H1 (cell line): Measurements from ENCODE around the gene EVA1C. TPM values are rescaled to one million over a fixed set of nuclear protein-coding genes. Genes with fewer than 3 reads are reported as not detected.
A peak's percentile ranks its signal among the peaks of the same experiment; 100 is the strongest.

ENCODE experiments used
- CTCF ChIA-PET: fragments of 300-600 bp; sonication (Branson Sonifier 250); formaldehyde crosslinking; loops from one replicate; lab custom pipeline; 2021; ENCODE audit not compliant: partially characterized antibody; lab: Charles Lee
- POLR2A ChIA-PET: fragments of 300-600 bp; sonication (Branson Sonifier 250); formaldehyde crosslinking; loops from one replicate; lab custom pipeline; 2021; ENCODE audit warnings: inconsistent platforms; ENCODE audit not compliant: partially characterized antibody; lab: Charles Lee
- DNase-seq, 2 experiments: peaks; one replicate each; pipeline versions ENCODE4 v3.0.0 to v3.0.0-alpha.2; 2010 to 2022; ENCODE audit warnings: low spot score in 2 of 2, low read depth in 1 of 2, mixed read lengths in 1 of 2
- FAIRE-seq: peaks from 2 replicates; lab custom pipeline; 2011; peaks lifted over from hg19 to GRCh38; lab: Jason Lieb, UNC
- H2AFZ ChIP-seq: 2 replicates; pipeline ENCODE4 v1.8.1; 2012; ENCODE audit warnings: low read length, inconsistent platforms
- H2AK5ac ChIP-seq: 2 replicates; pipeline ENCODE4 v1.6.1; 2013; ENCODE audit warnings: low read depth, low read length
- H2BK120ac ChIP-seq: replicated peaks from 2 replicates; pipeline ENCODE3; 2013; ENCODE audit warnings: low read depth, low read length, inconsistent platforms
- H2BK12ac ChIP-seq: 2 replicates; pipeline ENCODE4 v1.6.1; 2013; ENCODE audit warnings: low read depth, low read length
- H2BK15ac ChIP-seq: 2 replicates; pipeline ENCODE4 v1.6.1; 2013; ENCODE audit warnings: low read length
- H2BK20ac ChIP-seq: 2 replicates; pipeline ENCODE4 v1.6.1; 2013; ENCODE audit warnings: low read length
- H2BK5ac ChIP-seq: 2 replicates; pipeline ENCODE4 v1.6.1; 2013; ENCODE audit warnings: low read depth, low read length
- H3K14ac ChIP-seq: 2 replicates; pipeline ENCODE4 v1.6.1; 2013; ENCODE audit warnings: inconsistent platforms; ENCODE audit not compliant: insufficient read length
- H3K18ac ChIP-seq: 2 replicates; pipeline ENCODE4 v1.6.1; 2013; ENCODE audit warnings: low read length; ENCODE audit errors: extremely low read depth
- H3K23ac ChIP-seq: 2 replicates; pipeline ENCODE4 v1.6.1; 2013; ENCODE audit warnings: inconsistent platforms; ENCODE audit not compliant: insufficient read length
- H3K23me2 ChIP-seq: 2 replicates; pipeline ENCODE4 v1.6.1; 2013; ENCODE audit warnings: low read depth, low read length
- H3K27ac ChIP-seq: 2 replicates; pipeline ENCODE4 v1.6.1; 2011; ENCODE audit warnings: low read depth, low read length, inconsistent platforms
- H3K27me3 ChIP-seq, 4 experiments: replicated peaks in 1 of 4; 1 replicate in 1 of 4; 2 replicates in 3 of 4; pipeline versions ENCODE4 v1.6.1 to v1.8.1; 2011 to 2013; ENCODE audit warnings: low read length in 3 of 4, mild to moderate bottlenecking in 3 of 4, inconsistent platforms in 2 of 4, mixed read lengths in 2 of 4, moderate library complexity in 1 of 4; ENCODE audit not compliant: control insufficient read depth in 3 of 4, insufficient read depth in 3 of 4; ENCODE audit errors: extremely low read depth in 1 of 4
- H3K36me3 ChIP-seq, 4 experiments: 2 replicates each; pipeline versions ENCODE4 v1.6.1 to v1.8.1; 2011 to 2013; ENCODE audit warnings: mild to moderate bottlenecking in 4 of 4, low read length in 3 of 4, moderate library complexity in 2 of 4, control low read depth in 1 of 4, inconsistent platforms in 1 of 4; ENCODE audit not compliant: insufficient read depth in 4 of 4, control insufficient read depth in 2 of 4
- H3K4ac ChIP-seq: replicated peaks from 2 replicates; pipeline ENCODE3; 2013; ENCODE audit warnings: low read length, low read depth, mixed read lengths, inconsistent platforms; ENCODE audit not compliant: insufficient read length
- H3K4me1 ChIP-seq, 4 experiments: replicated peaks in 1 of 4; 1 replicate in 1 of 4; 2 replicates in 3 of 4; pipeline versions ENCODE4 v1.6.1 to v1.8.1; 2011 to 2013; ENCODE audit warnings: low read length in 3 of 4, inconsistent platforms in 2 of 4, mixed read lengths in 1 of 4; ENCODE audit not compliant: insufficient read depth in 4 of 4, control insufficient read depth in 3 of 4
- H3K4me2 ChIP-seq, 2 experiments: 2 replicates each; pipeline versions ENCODE4 v1.6.1 to v1.8.1; 2011 to 2013; ENCODE audit warnings: low read depth in 2 of 2, low read length in 2 of 2, control low read depth in 1 of 2, inconsistent platforms in 1 of 2, mild to moderate bottlenecking in 1 of 2; ENCODE audit not compliant: insufficient read depth in 1 of 2
- H3K4me3 ChIP-seq, 4 experiments: fragments of 200-600, 300-600 bp in 1 of 4; sonication (generic), shearing (Covaris generic), sonication (Bioruptor Twin) in 1 of 4; 2 replicates each; pipeline versions ENCODE4 v1.5.1 to v1.8.1; 2011 to 2016; ENCODE audit warnings: low read length in 4 of 4, low read depth in 3 of 4, control low read depth in 2 of 4, inconsistent platforms in 2 of 4, mild to moderate bottlenecking in 2 of 4, mixed read lengths in 1 of 4, moderate library complexity in 1 of 4; ENCODE audit not compliant: insufficient read depth in 2 of 4; ENCODE audit errors: extremely low read depth in 1 of 4
- H3K56ac ChIP-seq: replicated peaks from 2 replicates; pipeline ENCODE3; 2013; ENCODE audit warnings: low read depth, mild to moderate bottlenecking, mixed read lengths, low read length, inconsistent platforms; ENCODE audit not compliant: insufficient read length
- H3K79me1 ChIP-seq: 2 replicates; pipeline ENCODE4 v1.6.1; 2013; ENCODE audit warnings: low read depth, low read length, control low read depth
- H3K79me2 ChIP-seq, 2 experiments: 2 replicates each; pipeline versions ENCODE4 v1.6.1 to v1.8.1; 2012 to 2013; ENCODE audit warnings: low read length in 2 of 2, mild to moderate bottlenecking in 2 of 2, inconsistent platforms in 1 of 2; ENCODE audit not compliant: insufficient read depth in 2 of 2, control insufficient read depth in 1 of 2
- H3K9ac ChIP-seq, 4 experiments: replicated peaks in 1 of 4; 1 replicate in 1 of 4; 2 replicates in 3 of 4; pipeline versions ENCODE4 v1.6.1 to v1.8.1; 2011 to 2013; ENCODE audit warnings: low read depth in 3 of 4, low read length in 3 of 4, control low read depth in 2 of 4, mild to moderate bottlenecking in 2 of 4, moderate library complexity in 2 of 4, inconsistent platforms in 1 of 4; ENCODE audit errors: extremely low read depth in 1 of 4
- H3K9me3 ChIP-seq, 2 experiments: 2 replicates each; pipeline versions ENCODE4 v1.6.1 to v1.8.1; 2012 to 2013; ENCODE audit warnings: mild to moderate bottlenecking in 2 of 2, moderate library complexity in 2 of 2, control low read depth in 1 of 2, inconsistent platforms in 1 of 2, low read depth in 1 of 2, low read length in 1 of 2, mixed read lengths in 1 of 2; ENCODE audit not compliant: insufficient read depth in 2 of 2
- H4K20me1 ChIP-seq, 2 experiments: replicated peaks in 1 of 2; 2 replicates each; pipeline versions ENCODE3 to v1.8.1; 2011 to 2013; ENCODE audit warnings: inconsistent platforms in 2 of 2, low read length in 2 of 2, mild to moderate bottlenecking in 1 of 2; ENCODE audit not compliant: insufficient read depth in 2 of 2, control insufficient read depth in 1 of 2
- H4K5ac ChIP-seq: 2 replicates; pipeline ENCODE4 v1.6.1; 2013; ENCODE audit warnings: low read length, low read depth, mixed read lengths, inconsistent platforms; ENCODE audit not compliant: insufficient read length
- H4K8ac ChIP-seq: 2 replicates; pipeline ENCODE4 v1.8.0; 2013; ENCODE audit warnings: mild to moderate bottlenecking, moderate library complexity, low read length, inconsistent platforms; ENCODE audit not compliant: insufficient read depth; ENCODE audit errors: extremely low read depth
- H4K91ac ChIP-seq: replicated peaks from 2 replicates; pipeline ENCODE3; 2013; ENCODE audit warnings: low read length, mixed read lengths, inconsistent platforms; ENCODE audit not compliant: insufficient read length
- EGR1 ChIP-seq: IDR thresholded peaks from 2 replicates; pipeline ENCODE4 v1.6.1; 2011; ENCODE audit warnings: low read depth, low read length, borderline replicate concordance
- EZH2 ChIP-seq: fragments of 200-600 bp; sonication (generic); IDR thresholded peaks from 2 replicates; pipeline ENCODE4 v1.7.1; 2012; ENCODE audit warnings: low read depth, mild to moderate bottlenecking, moderate library complexity, low read length, inconsistent platforms; ENCODE audit not compliant: severe bottlenecking
- GABPA ChIP-seq: IDR thresholded peaks from 2 replicates; pipeline ENCODE4 v1.6.1; 2011; ENCODE audit warnings: mild to moderate bottlenecking, low read length, moderate library complexity, borderline replicate concordance; ENCODE audit not compliant: insufficient read depth
- HDAC2 ChIP-seq, 2 experiments: fragments of 300-600 bp in 1 of 2; sonication (generic) in 1 of 2; IDR thresholded peaks; 2 replicates each; pipeline ENCODE4 v1.6.1; 2011 to 2012; ENCODE audit warnings: low read depth in 2 of 2, low read length in 2 of 2, mild to moderate bottlenecking in 2 of 2, moderate library complexity in 2 of 2, borderline replicate concordance in 1 of 2, inconsistent platforms in 1 of 2
- KDM4A ChIP-seq: IDR thresholded peaks from one replicate; pipeline ENCODE4 v1.7.1; 2012; ENCODE audit warnings: low read depth, mild to moderate bottlenecking, moderate library complexity, low read length, inconsistent platforms; ENCODE audit not compliant: severe bottlenecking
- WGBS, 2 experiments: shearing (Covaris generic) in 1 of 2; methylation state at CpG; one replicate each; pipeline versions ENCODE4 v1.1.6 to v1.1.7; 2013 to 2015; ENCODE audit warnings: low lambda C conversion rate in 2 of 2, mixed read lengths in 2 of 2, inconsistent platforms in 1 of 2, low coverage in 1 of 2, missing lambda C conversion rate in 1 of 2; ENCODE audit not compliant: insufficient replicate concordance in 2 of 2, insufficient coverage in 1 of 2, insufficient read length in 1 of 2; ENCODE audit errors: extremely low coverage in 1 of 2, missing lambda C conversion rate in 1 of 2; 5-methylcytosine and 5-hydroxymethylcytosine counted together
- long read RNA-seq, 2 experiments: library from RNA in 1 of 2; library from capped mRNA in 1 of 2; stranded (forward); transcript quantifications; one replicate each; pipeline ENCODE4 v2.0.0, GENCODE V29; 2021; ENCODE audit warnings: inconsistent platforms in 1 of 2
- polyA minus RNA-seq, 3 experiments: library from RNA; depleted of rRNA, polyadenylated mRNA; stranded (reverse); fragments of >200 nt; gene quantifications; 1 replicate in 2 of 3; 2 replicates in 1 of 3; pipeline ENCODE4 v1.2.3, GENCODE V29; 2011
- polyA plus RNA-seq, 7 experiments: library from polyadenylated mRNA; depleted of rRNA in 3 of 7; stranded (reverse) in 5 of 7; unstranded in 2 of 7; fragments of >200 nt in 5 of 7; fragments of 200-250 nt in 2 of 7; gene quantifications; 1 replicate in 5 of 7; 2 replicates in 1 of 7; 4 replicates in 1 of 7; pipeline versions ENCODE4 v1.2.1 to v1.2.3, GENCODE V29; 2011 to 2013; ENCODE audit warnings: missing spikeins in 2 of 7, mixed read lengths in 2 of 7
- total RNA-seq: library from RNA; stranded (reverse); fragmentation: NEBNext Ultra II Directional; extraction: Animal tissue kit (Norgen Biotek cat#: 25700); gene quantifications from 2 replicates; pipeline ENCODE4 v1.2.1, GENCODE V29; 2021
- TF ChIP-seq, protein P1 (sequence below): IDR thresholded peaks from 2 replicates; pipeline ENCODE4 v1.6.1; 2012; ENCODE audit warnings: inconsistent platforms

EVA1C gene
- 3.6 and 4.3 TPM in 2 replicates for total RNA-seq
- 1.9 and 2.6 TPM in 2 replicates for polyA plus RNA-seq (2011; rRNA removed)
- polyA plus RNA-seq (2011; cell fraction: cytosol; rRNA removed): 1.9 TPM
- 2.6 TPM for polyA plus RNA-seq (2011; cell fraction: nucleus; rRNA removed)
- 4.8 to 6.3 TPM (median 6.1 TPM) in 4 replicates for polyA plus RNA-seq (2012, experiment 1 of 2)
- polyA plus RNA-seq (2012, experiment 2 of 2): 4.0 TPM
- 2.7 TPM for polyA plus RNA-seq (2013, experiment 1 of 2)
- 2.5 TPM for polyA plus RNA-seq (2013, experiment 2 of 2)
- 2.7 and 6.4 TPM in 2 replicates for polyA minus RNA-seq (2011; rRNA and poly(A)+ RNA removed)
- 1.3 TPM for polyA minus RNA-seq (2011; cell fraction: cytosol; rRNA and poly(A)+ RNA removed)
- polyA minus RNA-seq (2011; cell fraction: nucleus; rRNA and poly(A)+ RNA removed): 5.2 TPM
- long read RNA-seq, experiment 1, partial matches to known transcripts: 0 of 6 reads
- long read RNA-seq, experiment 1, other reads (novel, unspliced or antisense): 4 of 6 reads
- long read RNA-seq, experiment 2, partial matches to known transcripts: 0 of 2 reads
- long read RNA-seq, experiment 2, other reads (novel, unspliced or antisense): 0 of 2 reads

DNA sequence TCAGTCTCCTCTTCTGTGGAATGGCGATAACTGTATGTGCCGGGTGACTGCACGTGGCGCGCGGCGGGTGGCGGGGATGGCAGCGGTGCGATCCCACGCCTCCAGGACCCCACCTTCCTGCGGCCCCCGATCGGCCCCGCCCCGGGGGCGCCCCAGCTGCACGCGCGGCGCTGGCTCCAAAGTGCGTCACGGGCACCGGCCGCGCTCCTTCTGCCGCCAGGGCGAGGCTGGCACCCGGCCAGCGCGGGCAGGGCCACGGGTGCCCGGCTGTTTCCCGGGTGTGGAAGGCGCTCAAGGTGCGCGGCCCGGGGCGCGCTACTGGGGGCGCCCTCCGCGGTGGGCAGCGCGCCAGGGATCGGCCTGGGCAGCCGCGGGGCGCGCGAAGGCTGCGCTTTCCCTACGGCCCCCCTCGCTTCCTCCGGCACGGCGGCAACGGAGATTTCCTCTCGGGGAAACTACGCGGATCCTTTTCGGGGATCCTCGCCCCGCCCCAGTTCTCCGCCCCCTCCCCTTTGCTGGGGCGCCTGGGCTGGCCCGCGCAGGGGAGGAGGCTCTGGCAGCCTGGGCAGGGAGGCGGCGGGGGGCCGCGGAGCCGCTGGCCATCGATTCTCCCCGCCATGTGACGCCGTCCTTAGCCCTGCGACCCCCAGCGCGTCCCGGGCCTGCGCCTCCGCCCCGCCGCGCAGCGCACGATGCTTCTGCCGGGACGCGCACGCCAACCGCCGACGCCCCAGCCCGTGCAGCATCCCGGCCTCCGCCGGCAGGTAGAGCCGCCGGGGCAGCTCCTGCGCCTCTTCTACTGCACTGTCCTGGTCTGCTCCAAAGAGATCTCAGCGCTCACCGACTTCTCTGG is at the start of gene EVA1C:
EVA1C (plus strand) TSS at position 545 of the 853 bp plus-strand sequence; CDS start at position 693, 148 bp downstream.
- H4K20me1 ChIP-seq: no peaks in the 10 kb centered on the region
- H3K4me3 ChIP-seq: peak within 1 kb of the TSS; percentile 24 to 63 (median 51)
- H2AK5ac ChIP-seq: no peak within 1 kb of the TSS
- peak in 1 of 2 experiments; percentile 79 for DNase-seq
- H3K4me2 ChIP-seq: peak within 1 kb of the TSS; percentile 71 to 90
- no peak within 1 kb of the TSS for H2BK20ac ChIP-seq
- peak within 1 kb of the TSS; percentile 33 for H3K56ac ChIP-seq
- peak within 1 kb of the TSS; percentile 19 for H3K18ac ChIP-seq
- CTCF ChIA-PET: interaction anchor here (0.8 to 3.1 kb wide), 9 partner anchors 8 to 189 kb away, joined by 3 to 13 read pairs (median 5); no protein-coding TSS in a partner anchor
- no peak within 1 kb of the TSS for H3K14ac ChIP-seq
- peaks cover 14% of the 10 kb centered on the region; the same call in 1 of the 2 replicates for H3K23me2 ChIP-seq
- H3K23ac ChIP-seq: no peak within 1 kb of the TSS
- no peak within 1 kb of the TSS for H3K27ac ChIP-seq
- peak within 1 kb of the TSS; percentile 48; the same call in 1 of the 2 replicates for H2BK15ac ChIP-seq
- no peak within 1 kb of the TSS; the same call in 1 of the 2 replicates for H2AFZ ChIP-seq
- 1% methylated on average over 63 of the region's 104 CpGs; no CpG with 5 or more reads in 1 of the 2 experiments for WGBS, 2 experiments
- POLR2A ChIA-PET: interaction anchor here (0.9 to 1.1 kb wide), 2 partner anchors 17 to 359 kb away, joined by 3 read pairs; partner anchors contain the start of gene PAXBP1
- FAIRE-seq: no peak
- no peak within 1 kb of the TSS for H2BK5ac ChIP-seq
- H3K4ac ChIP-seq: no peak within 1 kb of the TSS
- no peaks in the 10 kb centered on the region for H3K79me2 ChIP-seq
- H4K91ac ChIP-seq: no peak within 1 kb of the TSS
- H3K27me3 ChIP-seq: peaks cover 18 to 57% (median 37%) of the 10 kb centered on the region in 4 experiments
- no peak within 1 kb of the TSS for H2BK12ac ChIP-seq
- no peaks in the 10 kb centered on the region for H3K36me3 ChIP-seq
- peaks cover 3 to 26% (median 10%) of the 10 kb centered on the region in 4 experiments for H3K4me1 ChIP-seq
- H3K79me1 ChIP-seq: no peaks in the 10 kb centered on the region
- H2BK120ac ChIP-seq: no peak within 1 kb of the TSS
- H3K9ac ChIP-seq: peak within 1 kb of the TSS in 1 of 4 experiments; percentile 37; a peak in 1 of 7 replicates
- peak within 1 kb of the TSS; percentile 22 for H4K8ac ChIP-seq
- H3K9me3 ChIP-seq: no peaks in the 10 kb centered on the region
- no peak within 1 kb of the TSS for H4K5ac ChIP-seq
- TF ChIP-seq, protein P1, sequence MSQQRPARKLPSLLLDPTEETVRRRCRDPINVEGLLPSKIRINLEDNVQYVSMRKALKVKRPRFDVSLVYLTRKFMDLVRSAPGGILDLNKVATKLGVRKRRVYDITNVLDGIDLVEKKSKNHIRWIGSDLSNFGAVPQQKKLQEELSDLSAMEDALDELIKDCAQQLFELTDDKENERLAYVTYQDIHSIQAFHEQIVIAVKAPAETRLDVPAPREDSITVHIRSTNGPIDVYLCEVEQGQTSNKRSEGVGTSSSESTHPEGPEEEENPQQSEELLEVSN: peak; percentile 83
- TF ChIP-seq GABPA (peak; percentile 43; the same call in 1 of the 2 replicates), EZH2 (peak; percentile 37), HDAC2 (IDR thresholded peaks at IDR 0.05; ENCODE audit: borderline replicate concordance in 1 of 2, low read depth in 2 of 2, low read length in 2 of 2) (peak in 1 of 2 experiments; percentile 29; a peak in 2 of 4 replicates), EGR1 (no peak), KDM4A (peak; percentile 93)
